NOMO-1 treated with dmso at 0.1 percent for 144 hours (cell line): ENCODE results near the gene TBL2.
"Not testable (repeated sequence)": the region's sequence is repeated elsewhere in the genome, so short reads cannot be mapped to it uniquely, and the experiment has no call there.

ENCODE experiments used
- DNase-seq: peaks from one replicate; lab custom pipeline; 2025; ENCODE audit not compliant: unreplicated experiment; lab: John Stamatoyannopoulos, UW

TBL2 gene

DNA sequence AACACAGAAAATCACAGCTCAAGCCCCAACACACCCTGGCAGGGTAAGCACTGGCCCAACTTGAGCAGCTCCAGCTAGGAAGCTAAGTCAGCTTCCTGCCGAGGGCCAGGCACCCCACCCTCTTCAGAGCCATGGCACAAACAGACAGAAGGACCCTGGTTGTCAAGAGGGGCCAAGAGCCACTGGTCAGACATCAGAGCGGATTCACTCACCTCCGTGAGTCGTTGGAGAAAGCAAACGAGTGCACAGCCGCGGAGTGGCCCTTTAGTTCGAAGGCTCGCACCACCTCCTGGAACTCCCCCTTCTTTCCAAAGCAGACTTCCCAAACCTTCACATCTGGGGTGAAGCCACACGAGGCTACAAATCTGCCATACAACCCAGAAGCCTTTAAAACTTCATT is 7.4 kb downstream of the TBL2 start:
- no peak for DNase-seq

DNA sequence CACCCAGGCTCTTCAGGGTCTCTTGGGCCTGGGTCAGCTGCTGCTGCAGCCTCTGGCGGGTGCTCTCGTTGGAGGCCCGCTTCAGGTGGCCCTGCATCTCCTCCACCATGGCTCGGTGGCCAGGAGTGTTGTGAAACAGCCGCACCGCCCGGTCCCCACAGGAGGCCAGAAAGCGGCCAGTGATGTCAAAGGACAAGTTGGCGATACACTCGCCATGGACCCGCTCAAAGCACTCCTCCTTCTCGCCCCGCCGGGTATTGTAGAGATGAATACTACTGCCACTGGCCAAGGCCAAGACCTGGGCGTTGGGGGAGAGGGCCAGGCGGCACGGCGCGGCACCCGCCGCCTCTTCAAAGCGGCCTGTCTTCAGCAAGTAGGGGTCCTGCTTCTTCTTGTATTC is 7.9 kb downstream of the TBL2 start:
- DNase-seq, result no peak

DNA sequence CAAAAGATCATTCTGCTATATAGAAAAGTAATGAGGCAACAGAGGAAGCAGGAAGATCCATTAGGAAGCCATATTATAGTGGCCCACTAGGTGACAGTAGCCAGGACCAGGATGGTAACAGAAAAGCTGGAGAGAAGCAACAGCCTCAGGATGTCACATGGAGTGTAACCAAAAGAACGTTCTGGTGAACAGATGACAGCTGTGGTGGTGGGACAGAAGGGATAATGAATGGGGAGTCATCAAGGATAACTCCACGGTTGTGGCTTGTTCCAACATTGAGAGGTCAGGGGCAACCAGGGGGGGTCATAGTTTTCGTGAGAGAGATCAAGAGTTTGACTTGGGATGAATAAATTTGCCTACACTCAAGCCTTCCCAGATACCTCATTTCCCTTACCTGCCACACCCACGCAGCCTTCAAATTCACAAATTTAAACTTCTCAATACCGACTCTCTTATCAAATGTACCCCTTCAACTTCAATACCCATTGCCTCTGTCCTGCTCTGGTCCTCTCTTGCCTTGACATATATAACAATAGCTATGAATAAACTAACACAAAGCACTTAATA is 9.3 kb downstream of the TBL2 start:
- no peak for DNase-seq

DNA sequence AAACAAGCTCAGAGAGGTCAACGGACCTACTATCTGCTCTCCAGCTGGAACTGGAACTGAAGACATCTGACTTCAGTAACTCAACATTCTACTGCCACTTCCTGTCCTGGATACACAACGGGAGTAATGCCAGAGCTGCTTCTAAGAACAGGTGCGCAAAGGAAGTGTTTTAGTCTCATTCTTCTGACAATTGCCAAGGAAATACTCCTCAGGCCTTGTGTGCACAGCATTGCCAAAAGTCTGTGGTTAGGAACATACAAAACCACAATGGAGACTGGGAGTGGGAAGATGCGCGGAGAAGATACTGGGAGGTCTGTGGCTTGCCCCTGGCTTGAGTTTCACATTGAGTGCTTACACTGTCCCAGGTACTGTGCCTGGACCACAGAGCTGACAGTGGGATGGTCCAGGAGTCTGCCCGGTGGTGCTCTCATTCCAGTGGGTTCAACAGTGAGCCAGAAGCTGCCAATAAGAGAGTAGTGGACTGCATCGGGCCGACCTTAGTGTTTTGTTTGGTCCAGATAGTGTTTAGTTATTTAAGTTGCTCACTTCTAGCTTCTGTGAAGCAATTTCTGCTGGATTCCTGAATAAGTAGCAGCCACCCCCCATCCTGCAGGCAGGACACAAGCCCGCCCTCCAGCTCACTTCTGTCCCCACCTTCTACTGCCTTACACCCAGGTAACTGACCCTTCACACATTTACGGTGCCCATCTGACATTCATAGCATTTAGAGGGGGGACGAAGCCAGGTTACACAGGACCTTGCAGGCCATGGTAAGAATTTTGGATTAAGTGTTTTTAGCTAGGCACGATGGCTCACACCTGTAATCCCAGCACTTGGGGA is 10.3 kb downstream of the TBL2 start:
- DNase-seq, result no peak

DNA sequence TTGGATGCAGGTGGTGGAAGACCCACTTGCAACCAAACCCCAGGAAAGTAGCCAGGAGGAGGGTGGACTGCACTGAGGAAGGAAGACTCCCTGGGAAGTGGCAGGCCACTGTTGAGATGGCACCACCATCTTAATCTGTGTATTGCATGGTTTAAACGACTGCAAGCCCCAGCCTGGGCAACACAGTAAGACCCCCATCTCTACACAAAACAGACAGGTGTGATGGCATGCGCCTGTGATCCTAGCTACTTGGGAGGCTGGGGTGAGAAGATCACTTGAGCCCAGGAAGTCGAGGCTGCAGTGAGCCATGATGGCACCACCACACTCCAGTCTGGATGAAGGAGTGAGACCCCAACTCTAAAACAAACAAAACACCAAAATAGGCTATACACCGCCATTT is 11.2 kb downstream of the TBL2 start:
- DNase-seq, result no peak

DNA sequence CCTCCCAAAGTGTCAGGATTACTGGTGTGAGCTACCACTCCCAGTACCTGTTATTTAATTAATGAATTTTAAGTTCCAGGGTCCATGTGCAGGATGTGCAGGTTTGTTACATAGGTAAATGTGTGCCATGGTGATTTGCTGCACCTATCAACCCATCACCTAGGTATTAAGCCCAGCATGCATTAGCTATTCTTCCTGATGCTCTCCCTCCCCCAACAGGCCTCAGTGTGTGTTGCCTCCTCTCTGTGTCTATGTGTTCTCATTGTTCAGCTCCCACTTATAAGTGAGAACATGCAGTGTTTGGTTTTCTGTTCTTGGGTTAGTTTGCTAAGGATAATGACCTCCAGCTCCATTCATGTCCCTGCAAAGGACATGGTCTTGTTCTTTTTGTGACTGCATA is 11.9 kb downstream of the TBL2 start:
- not testable (repeated sequence) for DNase-seq

DNA sequence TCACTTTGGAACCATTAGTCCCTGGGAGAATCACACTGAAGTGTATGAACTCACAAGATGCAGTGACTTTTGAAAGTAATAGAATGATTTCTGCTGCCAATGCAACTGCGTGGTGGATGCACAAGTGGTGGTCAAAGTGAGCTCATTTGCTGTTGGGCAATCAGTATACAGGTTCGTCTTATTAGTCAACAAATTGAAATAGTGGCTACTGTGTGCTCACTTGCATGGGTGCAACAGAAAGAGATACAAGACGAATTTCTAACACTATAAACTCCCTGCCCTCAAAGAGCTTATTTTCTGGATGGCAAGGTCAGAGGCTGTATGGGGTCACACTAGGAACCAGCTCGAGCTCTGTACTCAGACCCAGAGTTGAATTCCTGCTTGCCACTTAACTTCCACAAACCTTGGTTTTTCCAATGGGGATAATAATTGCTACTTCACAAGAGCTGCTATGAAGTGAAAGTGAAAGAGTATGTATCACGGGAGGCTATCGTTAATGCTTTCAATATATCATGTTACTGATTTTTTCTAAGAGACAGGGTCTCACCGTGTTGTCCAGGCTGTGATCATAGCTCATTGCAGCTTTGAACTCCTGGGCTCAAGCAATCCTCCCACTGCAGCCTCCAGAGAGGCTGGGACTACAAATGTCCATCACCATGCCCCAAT is 12.6 kb downstream of the TBL2 start:
- no peak for DNase-seq

DNA sequence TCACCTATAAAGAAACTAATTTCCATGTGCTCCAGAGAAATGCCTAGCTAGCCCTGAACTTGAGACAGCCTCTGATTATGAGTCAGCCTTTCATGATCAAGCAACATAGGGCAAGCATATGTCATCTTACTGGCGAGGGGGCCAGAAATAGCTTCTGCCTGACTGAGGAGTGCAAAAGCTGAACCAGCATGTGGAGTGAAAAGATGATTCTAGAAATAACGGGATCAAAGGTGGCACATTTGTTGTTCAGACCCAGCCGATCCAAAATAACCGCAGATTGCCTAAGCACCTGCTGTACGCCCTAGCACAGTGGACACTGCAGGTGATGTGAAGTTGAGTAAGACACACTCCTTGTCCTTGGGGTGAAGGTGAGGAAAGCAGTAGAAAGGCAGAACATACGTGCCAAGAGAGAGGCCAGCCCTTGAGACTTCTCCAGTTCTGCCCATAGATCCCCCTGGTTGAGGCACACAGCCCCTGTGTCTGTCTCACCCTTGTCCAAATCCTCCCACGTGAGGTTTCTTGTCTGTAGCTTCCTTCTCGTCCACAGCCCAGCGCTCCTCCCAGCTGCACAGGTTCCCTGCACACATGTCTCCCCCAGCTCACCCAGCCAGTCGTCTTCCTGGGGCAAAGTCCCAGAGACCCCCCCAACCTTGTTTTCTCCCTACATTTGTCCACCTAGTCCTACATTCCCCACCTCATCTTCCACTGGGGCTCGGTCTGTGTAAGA is 18.1 kb downstream of the TBL2 start:
- peak; percentile 60 for DNase-seq

DNA sequence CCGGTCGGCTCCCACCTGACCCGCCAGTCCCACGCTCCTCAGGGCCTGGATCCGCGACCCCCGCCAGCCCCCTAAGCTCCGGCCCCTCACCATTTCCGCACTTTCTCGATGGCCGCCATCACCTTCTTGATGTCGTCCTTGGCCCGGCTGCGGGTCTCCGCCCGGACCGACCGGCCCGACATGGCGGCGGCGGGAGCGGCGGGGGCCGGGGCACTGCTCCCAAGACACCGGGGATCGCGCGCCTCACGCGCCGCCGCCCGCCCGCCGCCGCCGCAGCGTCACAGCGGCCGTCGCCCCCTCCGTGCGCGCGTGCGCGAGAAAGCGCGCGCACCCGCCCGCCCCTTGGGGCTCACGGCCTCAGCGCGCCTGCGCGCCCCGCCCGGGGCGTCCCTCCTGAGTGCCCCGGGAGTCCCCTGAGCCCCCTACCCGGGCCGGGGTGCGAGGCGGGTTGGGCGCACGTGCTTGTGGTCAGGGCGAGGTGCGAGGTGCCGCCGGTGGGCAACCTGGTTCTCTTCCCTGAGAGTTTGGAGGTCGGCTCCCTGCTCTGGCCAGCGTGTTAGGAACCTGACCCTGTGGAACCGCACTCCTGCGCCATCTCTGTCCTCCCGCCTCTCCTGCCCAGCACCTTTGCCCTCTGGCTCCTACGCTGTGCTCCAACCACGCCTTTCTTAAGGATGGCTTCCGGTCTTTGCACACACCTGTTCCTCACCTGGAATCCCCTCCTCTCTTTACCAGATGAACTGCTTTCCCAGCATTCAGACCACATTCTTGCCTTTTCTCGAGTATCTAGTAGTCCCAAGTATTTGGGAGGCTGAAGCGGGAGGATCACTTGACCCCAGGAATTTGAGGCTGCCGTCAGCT is 20.8 kb downstream of the TBL2 start, which contains the start of gene BCL7B:
Gene BCL7B (minus strand): TSS at position 294 of the 861 bp plus-strand sequence. CDS start 112 bp downstream, at position 182.
- DNase-seq, result peak; percentile 75

DNA sequence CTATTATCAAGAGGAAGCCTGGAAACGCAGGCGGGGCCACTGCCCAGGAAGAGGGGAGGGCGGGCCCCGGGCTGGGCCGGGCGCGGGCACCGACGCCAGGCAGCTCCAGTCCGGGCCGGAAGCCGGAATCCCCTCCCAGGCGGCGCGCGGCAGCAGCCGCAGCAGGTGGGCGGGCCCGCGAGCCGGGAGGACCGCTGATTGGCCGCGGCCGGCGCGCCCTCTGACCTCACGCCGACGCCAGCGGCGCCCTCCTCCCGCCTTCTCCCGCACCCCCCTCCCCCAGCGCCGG is 21.3 kb downstream of the TBL2 start:
- DNase-seq, result peak; percentile 100

DNA sequence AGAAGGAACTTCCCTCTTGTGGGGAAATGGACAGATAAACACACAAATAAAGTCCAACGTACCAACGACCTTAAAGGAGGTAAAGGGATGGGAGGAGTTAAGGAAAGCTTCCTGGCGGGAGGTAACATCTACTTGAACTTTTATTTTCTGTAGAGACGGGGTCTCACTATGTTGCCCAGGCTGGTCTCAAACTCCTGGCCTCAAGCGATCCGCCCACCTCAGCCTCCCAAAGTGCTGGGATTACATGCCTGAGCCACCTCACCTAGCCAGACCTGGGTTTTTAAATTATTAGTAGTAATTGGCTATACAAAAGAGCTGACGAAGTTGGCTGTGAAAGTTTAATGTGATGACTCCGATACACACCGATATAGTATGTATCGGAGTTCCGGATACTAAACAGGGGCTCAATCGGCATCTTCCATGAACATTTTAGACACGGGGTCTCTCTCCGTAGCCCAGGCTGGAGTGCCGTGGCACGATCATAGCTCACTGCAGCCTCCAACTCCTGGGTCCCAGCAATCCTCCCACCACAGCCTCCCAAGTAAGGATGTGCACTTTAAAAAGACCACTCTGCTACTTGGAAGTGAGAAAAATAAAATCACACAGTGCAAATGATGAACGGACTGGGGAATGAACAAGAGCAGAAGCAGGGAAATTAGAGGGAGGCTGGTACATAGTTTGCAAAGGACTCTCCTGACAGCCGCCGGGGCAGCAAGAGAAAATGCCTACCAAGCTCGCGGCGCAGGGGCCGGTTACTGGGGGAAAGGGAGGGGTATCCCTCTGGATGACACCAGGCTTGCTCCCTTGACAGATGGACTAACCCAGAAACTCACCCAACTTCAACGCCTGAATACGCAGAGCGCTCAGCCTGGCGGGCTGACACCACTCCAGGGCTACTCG is 21.9 kb downstream of the TBL2 start:
- peak; percentile 38 for DNase-seq

DNA sequence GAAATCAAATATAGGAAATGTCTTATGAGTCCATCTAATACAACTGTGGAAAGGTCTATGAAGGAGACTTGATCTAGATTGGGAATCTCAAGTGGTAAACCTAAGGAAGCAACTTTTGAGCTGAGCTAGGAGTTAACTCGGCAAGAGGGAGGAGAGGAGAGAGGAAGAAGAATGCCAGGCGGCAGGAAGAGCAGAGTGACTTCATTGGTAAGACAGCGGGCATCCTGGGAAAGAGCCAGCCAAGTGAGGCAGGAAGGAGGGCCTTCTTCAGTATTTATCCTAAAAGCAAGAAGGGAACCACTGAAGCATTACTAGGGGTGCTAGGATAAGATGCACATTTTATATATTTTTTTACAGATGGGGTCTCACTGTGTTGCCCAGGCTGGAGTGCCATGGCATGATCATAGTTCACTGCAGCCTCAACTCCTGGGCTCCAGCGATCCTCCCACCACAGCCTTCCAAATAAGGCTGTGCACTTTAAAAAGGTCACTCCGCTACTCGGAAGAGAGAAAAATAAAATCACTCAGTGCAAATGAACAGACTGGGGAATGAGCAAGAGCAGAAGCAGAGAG is 22.9 kb downstream of the TBL2 start:
- no peak for DNase-seq

DNA sequence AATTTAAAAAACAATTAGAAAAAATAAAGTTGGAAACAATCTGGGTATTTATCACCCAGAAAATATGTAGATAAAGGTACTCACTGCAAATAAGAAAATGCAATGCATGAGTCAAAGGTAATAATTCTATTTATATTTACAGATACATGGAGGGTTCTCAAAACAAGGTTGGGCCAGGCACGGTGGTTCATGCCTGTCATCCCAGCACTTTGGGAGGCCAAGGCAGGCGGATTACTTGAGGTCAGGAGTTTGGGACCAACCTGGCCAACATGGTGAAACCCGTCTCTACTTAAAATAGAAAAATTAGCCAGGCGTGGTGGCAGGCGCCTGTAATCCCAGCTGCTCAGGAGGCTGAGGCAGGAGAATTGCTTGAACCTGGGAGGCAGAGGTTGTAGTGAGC is 28.3 kb downstream of the TBL2 start:
- DNase-seq, result not testable (repeated sequence)

DNA sequence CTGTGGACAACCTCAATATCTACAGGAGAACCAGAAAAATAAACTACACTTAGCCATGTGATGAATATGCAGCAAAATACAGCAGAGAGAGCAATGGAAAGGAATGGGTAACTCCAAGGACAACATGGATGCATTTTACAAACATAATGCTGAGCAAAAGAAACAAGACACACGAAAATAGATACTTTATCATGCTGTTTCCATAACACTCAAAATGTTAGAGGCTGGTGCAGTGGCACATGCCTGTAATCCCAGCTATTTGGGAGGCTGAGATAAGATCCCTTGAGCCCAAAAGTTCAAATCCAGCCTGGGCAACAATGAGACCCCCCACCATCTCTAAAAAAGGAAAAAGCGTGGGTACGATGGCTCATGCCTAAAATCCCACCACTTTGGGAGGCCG is 29.2 kb downstream of the TBL2 start:
- no peak for DNase-seq

DNA sequence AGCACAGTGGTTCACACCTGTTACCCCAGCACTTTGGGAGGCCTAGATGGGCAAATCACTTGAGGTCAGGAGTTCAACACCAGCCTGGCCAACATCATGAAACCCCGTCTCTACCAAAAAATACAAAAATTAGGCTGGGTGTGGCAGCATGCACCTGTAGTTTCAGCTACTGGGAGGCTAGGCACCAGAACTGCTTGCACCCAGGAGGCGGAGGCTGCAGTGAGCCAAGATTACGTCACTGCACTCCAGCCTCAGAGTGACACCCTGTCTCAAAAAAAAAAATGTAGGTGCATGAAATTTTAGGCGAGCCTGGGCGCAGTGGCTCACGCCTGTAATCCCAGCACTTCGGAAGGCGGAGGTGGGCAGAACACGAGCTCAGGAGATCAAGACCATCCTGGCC is 30.5 kb downstream of the TBL2 start:
- no peak for DNase-seq

DNA sequence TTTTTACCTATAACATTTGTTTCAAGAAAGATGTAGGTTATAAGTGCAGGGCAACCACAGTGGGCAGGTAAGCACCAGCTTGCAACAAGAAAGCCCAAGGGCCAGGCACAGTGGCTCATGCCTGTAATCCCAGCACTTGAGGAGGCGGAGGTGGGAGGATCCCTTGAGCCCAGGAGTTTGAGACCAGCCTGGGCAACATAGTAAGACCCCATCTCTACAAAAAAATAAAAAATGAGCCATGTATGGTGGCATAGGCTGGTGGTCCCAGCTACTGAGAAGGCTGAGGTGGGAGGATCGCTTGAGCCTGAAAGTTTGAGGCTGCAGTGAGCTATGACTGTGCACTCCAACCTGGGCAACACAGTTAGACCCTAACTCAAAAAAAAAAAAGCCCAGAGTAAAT is 33.7 kb downstream of the TBL2 start:
- no peak for DNase-seq

DNA sequence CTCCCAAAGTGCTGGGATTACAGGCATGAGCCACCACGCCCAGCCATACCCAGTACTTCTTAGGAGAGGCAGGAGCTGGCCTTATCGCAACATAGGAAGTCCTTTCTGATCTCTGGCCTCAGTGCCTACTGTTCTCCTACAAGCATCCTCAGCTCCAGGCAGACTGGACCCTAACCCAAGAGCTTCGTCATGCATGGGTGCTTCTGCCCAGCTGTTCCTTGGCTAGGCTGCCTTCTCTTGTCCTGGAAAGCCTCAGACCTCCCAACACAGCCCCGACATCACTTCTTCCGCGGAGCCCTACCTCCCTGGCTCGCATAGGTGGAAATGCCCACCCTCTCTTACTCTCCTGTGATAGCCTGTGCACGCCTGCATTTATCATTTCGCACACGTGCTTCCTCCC is 36.7 kb downstream of the TBL2 start:
- no peak for DNase-seq

DNA sequence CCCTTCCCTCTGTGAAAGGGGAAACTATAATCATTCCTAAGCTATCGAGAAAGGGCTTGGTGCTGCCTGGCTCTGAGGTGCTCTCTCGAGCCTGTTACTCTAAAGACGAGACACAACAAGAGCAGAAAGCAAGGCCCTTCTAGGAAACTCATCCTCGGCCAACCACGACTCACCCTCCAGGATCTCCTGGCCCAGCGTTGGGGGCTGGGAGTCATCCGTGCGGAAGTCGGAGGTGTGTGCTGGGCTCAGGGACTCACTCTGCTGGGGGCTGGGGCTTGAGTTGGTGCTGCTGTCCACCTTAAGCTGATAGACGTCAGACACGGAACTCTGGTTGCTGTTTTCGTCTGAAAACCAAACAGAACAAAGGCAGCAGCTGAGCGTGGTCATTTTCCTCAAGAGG is 38.7 kb downstream of the TBL2 start:
- DNase-seq, result no peak

DNA sequence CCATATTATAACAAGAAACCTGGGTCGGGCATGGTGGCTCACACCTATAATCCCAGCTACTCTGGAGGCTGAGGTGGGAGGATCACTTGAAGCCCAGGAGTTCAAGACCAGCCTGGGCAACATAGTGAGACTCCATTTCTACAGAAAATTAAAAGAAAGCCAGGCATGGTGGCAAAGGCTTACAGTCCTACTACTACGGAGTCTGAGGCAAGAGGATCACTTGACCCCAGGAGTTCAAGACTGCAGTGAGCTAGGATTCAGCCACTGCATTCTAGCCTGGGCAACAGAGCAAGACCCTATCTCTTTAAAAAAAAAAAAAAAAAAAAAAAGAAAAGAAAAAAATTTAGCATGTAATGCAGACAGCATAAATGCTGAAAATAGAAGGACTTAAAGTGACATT is 39.9 kb downstream of the TBL2 start:
- DNase-seq, result not testable (repeated sequence)
